ENCODE measurements around the gene AGFG2.

The AGFG2 gene

DNA sequence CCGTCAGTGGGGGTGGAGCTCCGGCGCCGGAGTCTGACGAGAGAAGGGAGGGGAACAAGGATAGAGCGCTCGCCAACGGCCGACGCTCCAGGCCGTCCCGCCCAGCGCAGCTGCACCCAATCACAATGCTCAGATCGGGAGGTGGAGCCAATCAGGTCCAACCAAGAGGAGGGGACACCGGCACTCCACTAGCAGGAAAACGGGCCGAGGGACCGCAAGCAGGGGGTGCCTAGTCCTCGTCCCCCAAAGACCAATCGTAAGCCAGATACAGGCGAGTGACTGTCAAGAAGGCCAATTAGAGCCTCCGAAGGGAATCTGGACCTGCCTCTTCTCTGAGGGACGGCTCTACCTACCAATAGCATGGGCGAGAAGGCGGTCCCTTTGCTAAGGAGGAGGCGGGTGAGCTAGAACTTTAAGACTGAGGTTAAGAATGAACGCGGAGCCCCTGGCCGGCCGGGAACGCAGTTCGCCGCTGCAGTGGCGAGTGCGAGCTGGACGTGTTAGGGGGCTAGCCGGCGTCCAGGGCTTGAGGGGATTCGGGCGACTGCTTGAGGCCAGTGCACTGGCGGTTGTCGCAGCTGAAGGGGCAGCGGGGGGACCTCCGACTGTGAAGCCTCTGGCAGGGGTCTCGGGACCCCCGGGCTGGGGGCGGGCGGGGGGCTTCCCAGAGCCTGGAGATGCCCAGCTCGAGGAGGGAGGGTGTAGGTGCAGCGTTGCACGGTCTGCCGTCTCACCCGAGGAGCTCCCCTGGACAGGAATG lies 47.4 kb downstream of the AGFG2 start, which contains the start of gene FBXO24:
Gene FBXO24, plus strand, starts transcription at position 63 of the 760 bp plus-strand sequence. Its CDS starts 298 bp downstream, at position 361.
- Mint-ChIP-seq H3K27ac (peak within 1 kb of the TSS; percentile 94), H3K4me1 (peaks cover 28% of the 10 kb centered on the region), H3K9me3 (no peaks in the 10 kb centered on the region), H3K27me3 (peaks cover 5% of the 10 kb centered on the region), H3K36me3 (no peaks in the 10 kb centered on the region), H3K4me3 (peak within 1 kb of the TSS; percentile 95)
- DNase-seq (ENCODE audit: low spot score in 2 of 2), result peak; percentile 95 to 98
- ATAC-seq (ENCODE audit: low read depth), result peak; percentile 73

- Mint-ChIP-seq H3K4me3 (peak overlapping the region; percentile 35), H3K36me3 (no peaks in the 10 kb centered on the region), H3K27me3 (peaks cover 5% of the 10 kb centered on the region), H3K4me1 (peaks cover 22% of the 10 kb centered on the region), H3K27ac (no peak overlapping the region), H3K9me3 (no peaks in the 10 kb centered on the region)
- ATAC-seq (ENCODE audit: low read depth), result no peak
- DNase-seq (ENCODE audit: low spot score in 2 of 2), result no peak
These were observed 49.4 kb downstream of the AGFG2 start for GRCh38 chr7:100588438-100588837.

GRCh38 chr7:100589341-100589947 lies 50.4 kb downstream of the AGFG2 start:
- no peak overlapping the region for H3K4me3 Mint-ChIP-seq
- no peaks in the 10 kb centered on the region for H3K9me3 Mint-ChIP-seq
- no peaks in the 10 kb centered on the region for H3K36me3 Mint-ChIP-seq
- peaks cover 7% of the 10 kb centered on the region for H3K27me3 Mint-ChIP-seq
- no peak overlapping the region for H3K27ac Mint-ChIP-seq
- no peak for DNase-seq (ENCODE audit: low spot score in 2 of 2)
- no peak for ATAC-seq (ENCODE audit: low read depth)
- H3K4me1 Mint-ChIP-seq, result peaks cover 12% of the 10 kb centered on the region

DNA sequence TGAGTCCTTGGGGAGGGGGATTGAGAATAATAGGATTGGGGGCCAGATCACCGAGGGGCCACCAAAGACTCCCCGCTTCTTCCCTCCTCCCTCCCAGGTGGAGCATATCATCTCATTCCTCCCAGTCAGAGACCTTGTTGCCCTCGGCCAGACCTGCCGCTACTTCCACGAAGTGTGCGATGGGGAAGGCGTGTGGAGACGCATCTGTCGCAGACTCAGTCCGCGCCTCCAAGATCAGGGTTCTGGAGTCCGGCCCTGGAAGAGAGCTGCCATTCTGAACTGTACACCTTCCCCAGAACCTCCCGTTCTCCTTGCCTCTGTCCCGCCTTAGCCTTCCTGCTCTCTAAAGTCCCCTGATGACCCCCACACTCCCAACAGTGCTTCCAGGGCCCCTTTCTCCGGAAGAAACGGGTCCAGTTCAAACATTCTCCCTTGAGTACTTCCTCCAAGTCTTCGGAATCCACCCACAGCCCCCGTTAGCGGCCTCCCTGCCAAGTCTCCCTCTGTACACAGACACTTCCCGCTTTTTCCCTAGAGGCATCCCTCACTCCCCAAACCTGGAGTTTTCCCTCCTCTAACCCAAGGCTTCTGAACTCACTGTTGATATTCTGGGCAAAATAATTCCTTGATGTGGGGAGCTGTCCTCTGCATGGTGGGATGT lies 51.2 kb downstream of the AGFG2 start:
- H3K36me3 Mint-ChIP-seq, result no peaks in the 10 kb centered on the region
- no peaks in the 10 kb centered on the region for H3K9me3 Mint-ChIP-seq
- H3K27ac Mint-ChIP-seq, result no peak overlapping the region
- ATAC-seq (ENCODE audit: low read depth) (no peak), DNase-seq (ENCODE audit: low spot score in 2 of 2) (no peak)
- H3K4me1 Mint-ChIP-seq, result peaks cover 6% of the 10 kb centered on the region
- peaks cover 7% of the 10 kb centered on the region for H3K27me3 Mint-ChIP-seq
- no peak overlapping the region for H3K4me3 Mint-ChIP-seq

DNA sequence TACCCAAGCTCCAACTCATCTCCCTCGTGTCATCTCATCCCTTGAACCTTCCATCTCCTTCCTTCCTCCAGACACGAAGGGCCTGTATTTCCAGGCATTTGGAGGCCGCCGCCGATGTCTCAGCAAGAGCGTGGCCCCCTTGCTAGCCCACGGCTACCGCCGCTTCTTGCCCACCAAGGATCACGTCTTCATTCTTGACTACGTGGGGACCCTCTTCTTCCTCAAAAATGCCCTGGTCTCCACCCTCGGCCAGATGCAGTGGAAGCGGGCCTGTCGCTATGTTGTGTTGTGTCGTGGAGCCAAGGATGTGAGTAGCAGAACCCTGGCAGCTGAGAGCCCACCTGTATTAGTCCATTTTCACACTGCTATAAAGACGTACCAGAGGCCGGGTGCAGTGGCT lies 52.6 kb downstream of the AGFG2 start:
- no peaks in the 10 kb centered on the region for H3K36me3 Mint-ChIP-seq
- ATAC-seq (ENCODE audit: low read depth), result no peak
- no peak overlapping the region for H3K4me3 Mint-ChIP-seq
- no peak for DNase-seq (ENCODE audit: low spot score in 2 of 2)
- H3K9me3 Mint-ChIP-seq, result no peaks in the 10 kb centered on the region
- H3K27ac Mint-ChIP-seq, result no peak overlapping the region
- H3K4me1 Mint-ChIP-seq, result peaks cover 3% of the 10 kb centered on the region
- peaks cover 7% of the 10 kb centered on the region for H3K27me3 Mint-ChIP-seq

GRCh38 chr7:100595188-100595587 lies 56.2 kb downstream of the AGFG2 start:
- ATAC-seq (ENCODE audit: low read depth) (no peak), DNase-seq (ENCODE audit: low spot score in 2 of 2) (no peak)
- Mint-ChIP-seq H3K27ac (no peak overlapping the region), H3K4me3 (no peak overlapping the region), H3K36me3 (no peaks in the 10 kb centered on the region), H3K27me3 (peaks cover 5% of the 10 kb centered on the region), H3K9me3 (no peaks in the 10 kb centered on the region), H3K4me1 (no peaks in the 10 kb centered on the region)

GRCh38 chr7:100598425-100598824 lies 59.4 kb downstream of the AGFG2 start:
- Mint-ChIP-seq H3K27ac (no peak overlapping the region), H3K36me3 (no peaks in the 10 kb centered on the region), H3K4me3 (no peak overlapping the region), H3K4me1 (peaks cover under 1% of the 10 kb centered on the region), H3K27me3 (peaks cover 2% of the 10 kb centered on the region), H3K9me3 (no peaks in the 10 kb centered on the region)
- ATAC-seq (ENCODE audit: low read depth) (no peak), DNase-seq (ENCODE audit: low spot score in 2 of 2) (no peak)

DNA sequence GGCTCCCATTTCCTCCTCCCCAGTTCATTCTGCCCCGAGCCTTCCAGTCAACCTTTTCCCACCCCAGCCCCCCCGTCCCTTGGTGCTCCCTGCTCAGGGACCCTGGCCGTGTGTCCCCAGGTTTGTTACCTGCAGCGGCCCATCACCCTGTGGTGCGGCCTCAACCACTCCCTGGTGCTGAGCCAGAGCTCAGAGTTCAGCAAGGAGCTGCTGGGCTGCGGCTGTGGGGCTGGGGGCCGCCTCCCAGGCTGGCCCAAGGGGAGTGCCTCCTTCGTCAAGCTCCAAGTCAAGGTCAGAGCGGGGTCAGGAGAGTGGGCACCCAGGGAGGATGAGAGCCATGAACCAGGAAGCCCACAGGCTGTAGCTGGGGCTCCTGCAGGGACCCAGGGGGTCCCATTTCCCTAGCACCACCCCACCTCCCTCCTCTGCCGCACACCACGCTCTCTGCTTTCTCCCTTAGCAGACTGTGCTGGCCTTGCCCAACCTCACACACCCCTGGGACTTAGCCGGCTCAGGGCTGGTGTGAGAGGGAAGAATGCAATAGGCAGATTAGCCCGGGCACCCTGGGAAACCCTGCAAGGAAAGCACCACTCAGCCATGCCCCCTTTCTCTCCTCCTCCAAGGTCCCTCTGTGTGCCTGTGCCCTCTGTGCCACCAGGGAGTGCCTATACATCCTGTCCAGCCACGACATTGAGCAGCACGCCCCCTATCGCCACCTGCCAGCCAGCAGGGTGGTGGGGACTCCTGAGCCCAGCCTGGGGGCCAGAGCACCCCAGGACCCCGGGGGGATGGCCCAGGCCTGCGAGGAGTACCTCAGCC lies 61.1 kb downstream of the AGFG2 start:
- ATAC-seq (ENCODE audit: low read depth) (no peak), DNase-seq (ENCODE audit: low spot score in 2 of 2) (no peak)
- no peaks in the 10 kb centered on the region for H3K9me3 Mint-ChIP-seq
- H3K4me1 Mint-ChIP-seq, result peaks cover 9% of the 10 kb centered on the region
- H3K27me3 Mint-ChIP-seq, result no peaks in the 10 kb centered on the region
- no peak overlapping the region for H3K27ac Mint-ChIP-seq
- H3K4me3 Mint-ChIP-seq, result no peak overlapping the region
- no peaks in the 10 kb centered on the region for H3K36me3 Mint-ChIP-seq

DNA sequence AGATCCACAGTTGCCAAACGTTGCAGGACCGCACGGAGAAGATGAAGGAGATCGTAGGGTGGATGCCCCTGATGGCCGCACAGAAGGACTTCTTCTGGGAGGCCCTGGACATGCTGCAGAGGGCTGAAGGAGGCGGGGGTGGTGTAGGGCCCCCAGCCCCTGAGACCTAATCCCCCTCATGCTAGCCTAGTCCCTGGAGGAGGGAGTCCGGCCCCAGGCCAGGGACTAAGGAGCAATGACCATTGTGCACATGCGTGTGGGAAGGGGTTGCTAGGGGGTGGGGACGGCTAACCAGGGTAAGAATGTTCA lies 61.7 kb downstream of the AGFG2 start:
- Mint-ChIP-seq H3K4me1 (peaks cover 14% of the 10 kb centered on the region), H3K27ac (no peak overlapping the region), H3K4me3 (no peak overlapping the region), H3K9me3 (no peaks in the 10 kb centered on the region), H3K27me3 (no peaks in the 10 kb centered on the region), H3K36me3 (no peaks in the 10 kb centered on the region)
- no peak for DNase-seq (ENCODE audit: low spot score in 2 of 2)
- ATAC-seq (ENCODE audit: low read depth), result no peak

GRCh38 chr7:100602889-100603725 lies 64.1 kb downstream of the AGFG2 start:
- H3K27me3 Mint-ChIP-seq, result no peaks in the 10 kb centered on the region
- H3K9me3 Mint-ChIP-seq, result no peaks in the 10 kb centered on the region
- H3K36me3 Mint-ChIP-seq, result no peaks in the 10 kb centered on the region
- peaks cover 17% of the 10 kb centered on the region for H3K4me1 Mint-ChIP-seq
- no peak for ATAC-seq (ENCODE audit: low read depth)
- DNase-seq (ENCODE audit: low spot score in 2 of 2), result no peak
- H3K4me3 Mint-ChIP-seq, result peak overlapping the region; percentile 87
- H3K27ac Mint-ChIP-seq, result no peak overlapping the region

- no peaks in the 10 kb centered on the region for H3K9me3 Mint-ChIP-seq
- H3K4me3 Mint-ChIP-seq, result peak overlapping the region; percentile 87
- DNase-seq (ENCODE audit: low spot score in 2 of 2) (no peak), ATAC-seq (ENCODE audit: low read depth) (peak; percentile 1)
- peaks cover 17% of the 10 kb centered on the region for H3K4me1 Mint-ChIP-seq
- no peaks in the 10 kb centered on the region for H3K27me3 Mint-ChIP-seq
- no peaks in the 10 kb centered on the region for H3K36me3 Mint-ChIP-seq
- H3K27ac Mint-ChIP-seq, result no peak overlapping the region
These were observed 64.7 kb downstream of the AGFG2 start for GRCh38 chr7:100603726-100604027.

DNA sequence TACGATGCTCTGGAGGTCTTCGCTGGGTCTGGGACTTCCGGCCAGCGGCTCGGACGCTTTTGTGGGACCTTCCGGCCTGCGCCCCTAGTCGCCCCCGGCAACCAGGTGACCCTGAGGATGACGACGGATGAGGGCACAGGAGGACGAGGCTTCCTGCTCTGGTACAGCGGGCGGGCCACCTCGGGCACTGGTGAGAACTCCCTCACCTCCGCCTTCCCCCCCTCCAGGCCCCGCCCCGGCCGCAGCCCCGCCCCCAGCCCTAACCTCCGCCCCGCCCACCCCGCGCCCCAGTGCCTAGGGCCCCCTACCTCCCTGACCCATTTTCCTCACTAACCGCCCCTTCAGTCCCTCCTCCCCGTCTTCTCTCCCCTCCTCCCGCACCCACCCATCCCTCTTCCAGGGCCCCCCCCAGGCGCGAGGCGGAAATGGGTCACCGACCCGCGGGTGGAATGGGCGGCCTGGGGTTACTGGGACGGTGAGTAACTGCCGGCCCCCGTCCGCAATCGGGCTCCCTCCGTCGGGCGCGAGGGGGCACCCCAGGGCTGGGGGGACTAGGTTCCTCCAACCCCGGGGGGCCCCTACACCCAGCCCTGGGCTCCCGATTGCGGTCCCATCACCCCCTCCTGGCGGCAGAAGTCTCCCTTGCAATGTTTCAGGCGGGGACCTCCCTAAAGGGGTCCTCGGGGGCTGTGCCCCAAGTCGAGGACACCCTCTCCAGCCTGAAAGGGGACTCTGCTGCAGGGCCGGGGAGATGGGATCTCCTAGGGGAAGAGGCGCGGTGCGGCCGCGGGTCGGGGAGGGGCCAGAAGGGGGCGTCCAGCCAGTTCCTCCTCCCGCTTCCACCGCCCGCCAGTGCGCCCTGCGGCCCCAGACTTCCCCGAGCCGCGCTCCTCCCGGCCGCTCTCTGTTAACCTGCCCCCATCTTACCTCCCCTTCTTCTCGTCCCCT lies 65.3 kb downstream of the AGFG2 start:
- Mint-ChIP-seq H3K27ac (peak overlapping the region; percentile 62), H3K27me3 (no peaks in the 10 kb centered on the region), H3K4me3 (peak overlapping the region; percentile 87), H3K36me3 (no peaks in the 10 kb centered on the region), H3K4me1 (peaks cover 17% of the 10 kb centered on the region), H3K9me3 (no peaks in the 10 kb centered on the region)
- DNase-seq (ENCODE audit: low spot score in 2 of 2), result peak; percentile 65 to 73
- ATAC-seq (ENCODE audit: low read depth), result peak; percentile 74
